Left lung (tissue), 10 donors: ENCODE measurements around the gene ZFR2. TPM values are rescaled to one million over a fixed set of nuclear protein-coding genes. Genes with fewer than 3 reads are reported as not detected.

Source experiments
- ATAC-seq: fragments of 200-7000 bp; cut with Tn5 transposase; one replicate; pipeline ENCODE4 v1.9.1; 2020; ENCODE audit warnings: moderate library complexity
- DNase-seq, 4 donors: peaks; one replicate each; pipeline ENCODE4 v3.0.0-alpha.2; 2013 to 2020
- H3K27ac ChIP-seq, 2 donors: fragments of 200-600 bp; sonication (generic) in 1 of 2; one replicate each; pipeline versions ENCODE4 v1.5.0 to v1.8.0; 2020 to 2021
- H3K27me3 ChIP-seq, 2 donors: fragments of 200-600 bp; sonication (generic) in 1 of 2; one replicate each; pipeline versions ENCODE4 v1.5.0 to v1.8.0; 2020 to 2021
- H3K36me3 ChIP-seq, 2 donors: fragments of 200-600 bp; sonication (generic) in 1 of 2; one replicate each; pipeline versions ENCODE4 v1.5.0 to v1.8.0; 2020 to 2021
- H3K4me1 ChIP-seq, 2 donors: fragments of 200-600 bp; one replicate each; pipeline ENCODE4 v1.8.0; 2021
- H3K4me3 ChIP-seq, 2 donors: fragments of 200-600 bp; sonication (generic) in 1 of 2; one replicate each; pipeline versions ENCODE4 v1.5.0 to v1.8.0; 2020 to 2021; ENCODE audit warnings: mild to moderate bottlenecking in 1 of 2
- H3K9me3 ChIP-seq, 2 donors: fragments of 200-600 bp; sonication (generic) in 1 of 2; one replicate each; pipeline versions ENCODE4 v1.5.0 to v1.8.0; 2020 to 2021
- CTCF ChIP-seq, 2 donors: fragments of 200-600 bp; sonication (generic) in 1 of 2; IDR thresholded peaks; one replicate each; pipeline versions ENCODE4 v1.5.0 to v1.8.0; 2021; ENCODE audit warnings: antibody characterized with exemption in 2 of 2
- intact Hi-C, 2 donors: fragments of 100-400 bp; cut with DNase I; formaldehyde crosslinking; loops; one replicate each; pipeline versions ENCODE4 v1.11.2 to v1.14.2; 2022
- polyA plus RNA-seq, 6 donors: library from polyadenylated mRNA; unstranded; fragments of 120-200 nt; gene quantifications; one replicate each; pipeline ENCODE4 v1.2.1, GENCODE V29; 2013; ENCODE audit not compliant: insufficient read length in 6 of 6
- total RNA-seq, 2 donors: library from RNA; stranded (reverse); fragmentation: NEBNext Ultra II Directional; extraction: Animal tissue kit (Norgen Biotek cat#: 25700); gene quantifications; one replicate each; pipeline ENCODE4 v1.2.1, GENCODE V29; 2021
- donor health status: DM: no; HTN: yes; CAD: no.
- donor health status: DM: no; HTN: no; CAD: no.

ZFR2 gene
- total and polyA plus RNA-seq, 8 donors: 0.18 to 0.99 (median 0.51) TPM

GRCh38 chr19:3855320-3855719 lies 13.5 kb downstream of the ZFR2 start:
- H3K27ac ChIP-seq: no peak overlapping the region
- no peak for DNase-seq
- H3K36me3 ChIP-seq: no peaks in the 10 kb centered on the region
- no peaks in the 10 kb centered on the region for H3K27me3 ChIP-seq
- no peak for ATAC-seq
- no peak overlapping the region for H3K4me3 ChIP-seq
- no peaks in the 10 kb centered on the region for H3K4me1 ChIP-seq
- peaks cover 0 to 19% of the 10 kb centered on the region in 2 donors for H3K9me3 ChIP-seq
- no peak for TF ChIP-seq CTCF (IDR thresholded peaks at IDR 0.05)
- intact Hi-C loops: no loop called here

- intact Hi-C loops: no loop called here
- H3K4me3 ChIP-seq: no peak overlapping the region
- no peaks in the 10 kb centered on the region for H3K27me3 ChIP-seq
- no peak overlapping the region for H3K27ac ChIP-seq
- peaks cover 0 to 19% of the 10 kb centered on the region in 2 donors for H3K9me3 ChIP-seq
- no peaks in the 10 kb centered on the region for H3K4me1 ChIP-seq
- no peak for TF ChIP-seq CTCF (IDR thresholded peaks at IDR 0.05)
- ATAC-seq: no peak
- H3K36me3 ChIP-seq: no peaks in the 10 kb centered on the region
- DNase-seq: no peak
These were observed 16.1 kb downstream of the ZFR2 start for GRCh38 chr19:3852614-3853254.

GRCh38 chr19:3852177-3852511 lies 16.7 kb downstream of the ZFR2 start:
- DNase-seq: no peak
- Histone ChIP-seq H3K4me1 (no peaks in the 10 kb centered on the region), H3K36me3 (no peaks in the 10 kb centered on the region), H3K27ac (no peak overlapping the region), H3K9me3 (peaks cover 0 to 19% of the 10 kb centered on the region in 2 donors), H3K27me3 (no peaks in the 10 kb centered on the region), H3K4me3 (no peak overlapping the region)
- ATAC-seq: no peak
- intact Hi-C loops: no loop called here
- TF ChIP-seq CTCF (IDR thresholded peaks at IDR 0.05): no peak

- H3K27ac ChIP-seq: no peak overlapping the region
- ATAC-seq (no peak), DNase-seq (no peak)
- H3K36me3 ChIP-seq: no peaks in the 10 kb centered on the region
- H3K4me1 ChIP-seq: no peaks in the 10 kb centered on the region
- no peak for TF ChIP-seq CTCF (IDR thresholded peaks at IDR 0.05)
- intact Hi-C loops: no loop called here
- no peak overlapping the region for H3K4me3 ChIP-seq
- peaks cover 0 to 19% of the 10 kb centered on the region in 2 donors for H3K9me3 ChIP-seq
- H3K27me3 ChIP-seq: no peaks in the 10 kb centered on the region
These were observed 17.3 kb downstream of the ZFR2 start for GRCh38 chr19:3851254-3852176.

GRCh38 chr19:3850320-3850972 lies 18.4 kb downstream of the ZFR2 start:
- Histone ChIP-seq H3K36me3 (no peaks in the 10 kb centered on the region), H3K4me1 (no peaks in the 10 kb centered on the region), H3K27ac (no peak overlapping the region), H3K9me3 (peaks cover 0 to 19% of the 10 kb centered on the region in 2 donors), H3K4me3 (no peak overlapping the region), H3K27me3 (no peaks in the 10 kb centered on the region)
- no peak for TF ChIP-seq CTCF (IDR thresholded peaks at IDR 0.05)
- ATAC-seq (no peak), DNase-seq (no peak)
- intact Hi-C loops: no loop called here
